Epithelial cell of esophagus (primary cell): ENCODE data around the gene EOMES.

Experiments used
- DNase-seq: peaks from one replicate; pipeline ENCODE4 v3.0.0; 2010; ENCODE audit warnings: low read depth
- H3K4me3 ChIP-seq: 2 replicates; pipeline ENCODE4 v1.5.1; 2011; ENCODE audit warnings: mild to moderate bottlenecking, low read length, control low read depth
- TF ChIP-seq, protein P1 (sequence below): IDR thresholded peaks from 2 replicates; pipeline ENCODE4 v1.5.1; 2011; ENCODE audit warnings: low read depth, mild to moderate bottlenecking, low read length, control low read depth, inconsistent platforms; ENCODE audit not compliant: insufficient read depth; ENCODE audit errors: missing control alignments

Gene EOMES

DNA sequence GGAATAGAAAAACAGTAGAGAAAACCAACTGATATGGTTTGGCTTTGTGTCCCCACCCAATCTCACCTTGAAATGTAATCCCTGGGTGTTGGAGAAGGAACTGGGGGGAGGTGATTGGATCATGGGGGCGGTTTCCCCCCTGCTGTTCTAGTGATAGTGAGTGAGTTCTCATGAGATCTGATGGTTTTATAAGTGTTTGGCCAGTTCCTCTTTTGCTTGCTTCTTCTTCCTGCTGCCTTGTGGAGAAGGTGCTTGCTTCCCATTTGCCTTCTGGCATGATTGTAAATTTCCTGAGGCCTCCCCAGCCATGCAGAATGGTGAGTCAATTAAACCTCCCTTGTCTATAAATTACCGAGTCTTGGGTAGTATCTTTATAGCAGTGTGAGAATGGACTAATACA lies 48.4 kb downstream of the EOMES start:
- TF ChIP-seq, protein P1, sequence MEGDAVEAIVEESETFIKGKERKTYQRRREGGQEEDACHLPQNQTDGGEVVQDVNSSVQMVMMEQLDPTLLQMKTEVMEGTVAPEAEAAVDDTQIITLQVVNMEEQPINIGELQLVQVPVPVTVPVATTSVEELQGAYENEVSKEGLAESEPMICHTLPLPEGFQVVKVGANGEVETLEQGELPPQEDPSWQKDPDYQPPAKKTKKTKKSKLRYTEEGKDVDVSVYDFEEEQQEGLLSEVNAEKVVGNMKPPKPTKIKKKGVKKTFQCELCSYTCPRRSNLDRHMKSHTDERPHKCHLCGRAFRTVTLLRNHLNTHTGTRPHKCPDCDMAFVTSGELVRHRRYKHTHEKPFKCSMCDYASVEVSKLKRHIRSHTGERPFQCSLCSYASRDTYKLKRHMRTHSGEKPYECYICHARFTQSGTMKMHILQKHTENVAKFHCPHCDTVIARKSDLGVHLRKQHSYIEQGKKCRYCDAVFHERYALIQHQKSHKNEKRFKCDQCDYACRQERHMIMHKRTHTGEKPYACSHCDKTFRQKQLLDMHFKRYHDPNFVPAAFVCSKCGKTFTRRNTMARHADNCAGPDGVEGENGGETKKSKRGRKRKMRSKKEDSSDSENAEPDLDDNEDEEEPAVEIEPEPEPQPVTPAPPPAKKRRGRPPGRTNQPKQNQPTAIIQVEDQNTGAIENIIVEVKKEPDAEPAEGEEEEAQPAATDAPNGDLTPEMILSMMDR = no peak
- H3K4me3 ChIP-seq = no peak overlapping the region
- no peak for DNase-seq

DNA sequence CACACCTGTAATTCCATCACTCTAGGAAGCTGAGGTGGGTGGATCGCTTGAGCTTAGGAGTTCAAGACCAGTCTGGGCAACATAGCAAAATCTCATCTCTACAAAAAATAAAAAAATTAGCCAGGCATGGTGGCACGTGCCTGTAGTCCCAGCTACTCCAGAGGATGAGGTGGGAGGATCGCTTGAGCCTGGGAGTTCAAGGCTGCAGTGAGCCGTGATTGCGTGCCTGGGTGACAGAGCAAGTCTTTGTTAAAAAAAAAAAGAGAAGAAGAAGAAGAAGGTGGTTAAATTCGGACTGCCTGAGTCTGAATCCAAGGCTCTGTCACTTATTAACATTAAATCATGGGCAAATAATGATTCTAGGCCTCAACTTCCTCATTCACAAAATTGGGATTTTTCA lies 51.0 kb downstream of the EOMES start:
- TF ChIP-seq, protein P1 = no peak
- DNase-seq = no peak
- no peak overlapping the region for H3K4me3 ChIP-seq

DNA sequence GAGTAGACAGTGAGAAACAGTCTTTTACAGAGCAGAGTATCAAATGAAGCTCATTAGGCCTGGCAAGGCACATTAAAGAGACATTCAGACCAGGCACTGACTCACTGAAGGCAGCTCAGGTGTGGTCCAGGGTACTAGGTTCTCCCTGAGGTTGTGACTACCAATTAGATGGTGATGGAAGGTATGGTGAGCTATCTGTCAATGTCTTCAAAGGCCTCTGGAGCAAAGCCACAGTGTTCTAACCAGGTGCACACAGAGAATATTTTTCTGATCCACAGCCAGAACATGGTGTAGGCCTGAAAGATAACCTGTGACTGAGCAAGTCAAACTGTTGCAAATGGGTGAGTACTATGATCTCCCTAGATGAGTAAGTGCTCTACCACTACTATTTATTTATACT lies 51.5 kb downstream of the EOMES start:
- H3K4me3 ChIP-seq = no peak overlapping the region
- TF ChIP-seq, protein P1 = no peak
- DNase-seq = peak; percentile 7

DNA sequence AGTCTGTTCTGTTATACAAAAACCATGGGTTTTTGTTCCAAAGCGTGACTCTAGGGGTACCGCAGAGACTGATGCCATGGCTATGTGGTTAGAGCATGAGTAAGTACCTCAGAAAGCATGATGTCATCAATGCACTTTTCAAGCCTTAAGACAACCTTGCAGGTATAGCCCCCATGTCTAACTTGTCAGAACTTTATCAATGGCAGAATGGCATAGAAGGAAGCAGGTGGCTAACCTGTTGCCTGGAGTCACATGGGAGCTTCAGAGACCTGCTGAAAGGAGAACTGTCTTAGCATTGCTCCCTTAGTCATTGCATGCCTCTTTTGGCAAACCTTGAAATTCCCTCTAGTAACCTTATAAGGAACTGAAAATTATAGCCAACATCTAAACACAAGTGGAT lies 52.5 kb downstream of the EOMES start:
- DNase-seq = peak; percentile 38
- no peak overlapping the region for H3K4me3 ChIP-seq
- TF ChIP-seq, protein P1 = no peak

DNA sequence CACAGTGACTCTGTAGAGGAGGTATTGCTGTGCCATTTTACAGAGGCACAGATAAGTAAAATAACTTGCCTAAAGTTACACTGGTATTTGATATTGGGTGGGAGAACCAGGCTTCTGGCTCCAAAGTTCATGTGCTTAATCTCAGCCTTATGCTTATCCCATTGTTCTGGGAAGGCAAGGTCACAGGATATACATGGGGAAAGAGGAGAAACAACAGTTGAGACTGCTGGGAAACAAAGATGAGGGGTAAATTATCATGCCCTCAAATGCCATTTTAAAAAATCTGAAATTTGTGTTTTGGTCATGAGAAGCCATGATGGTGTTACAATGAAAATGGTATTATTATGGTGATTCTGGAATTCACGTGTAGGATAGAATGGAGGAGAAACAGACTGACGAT lies 54.4 kb downstream of the EOMES start:
- H3K4me3 ChIP-seq = no peak overlapping the region
- DNase-seq = no peak
- TF ChIP-seq, protein P1 = no peak

DNA sequence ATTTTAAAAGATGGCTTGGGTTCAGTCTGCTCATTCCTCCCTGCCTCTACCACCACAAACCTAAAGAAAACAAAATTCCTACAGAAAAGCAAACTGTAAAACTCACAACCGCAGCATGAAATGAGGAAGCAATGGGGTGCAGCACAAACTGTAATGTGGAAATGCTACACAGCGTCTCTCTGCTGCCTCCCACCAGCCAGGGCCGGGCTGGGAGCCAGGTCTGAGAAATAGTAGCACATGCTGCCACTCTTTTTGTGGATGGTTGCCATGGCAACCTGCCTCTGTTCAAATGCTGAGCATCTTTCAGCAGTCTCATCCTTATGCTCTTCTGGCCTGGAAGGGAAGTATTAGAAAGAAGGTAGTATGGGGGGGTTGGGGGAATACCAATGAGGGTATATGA lies 55.4 kb downstream of the EOMES start:
- no peak overlapping the region for H3K4me3 ChIP-seq
- DNase-seq = no peak
- TF ChIP-seq, protein P1 = no peak

DNA sequence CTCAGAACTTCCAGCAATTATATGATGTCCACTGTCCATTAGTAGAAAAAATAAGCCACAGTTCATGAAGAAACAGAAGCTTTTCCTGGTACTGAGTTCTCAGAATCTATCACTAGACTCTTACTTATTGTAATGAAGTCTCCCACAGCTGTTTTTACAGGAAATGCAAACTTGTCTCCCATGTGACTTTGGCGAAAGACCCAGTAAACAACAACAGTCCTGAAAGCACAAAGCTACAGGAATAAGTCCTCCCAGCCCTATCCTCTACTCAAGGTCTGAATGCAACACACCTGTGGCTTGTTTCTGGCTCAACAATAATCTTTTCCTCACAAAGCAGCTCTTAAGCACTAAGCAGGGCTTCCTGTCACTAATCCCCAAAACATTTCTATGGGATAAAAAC lies 55.9 kb downstream of the EOMES start:
- DNase-seq = no peak
- TF ChIP-seq, protein P1 = no peak
- no peak overlapping the region for H3K4me3 ChIP-seq
